Neuronal stem cell (in vitro differentiated cells): ENCODE results near the gene COA1.

Experiments
- DNase-seq: peaks from one replicate; pipeline ENCODE4 v3.0.0-alpha.2; 2013; ENCODE audit warnings: low spot score
- H2AFZ ChIP-seq: one replicate; pipeline ENCODE4 v1.6.1; 2013; ENCODE audit warnings: mild to moderate bottlenecking, low read length, inconsistent platforms
- H2AK5ac ChIP-seq: 2 replicates; pipeline ENCODE4 v1.6.1; 2013; ENCODE audit warnings: low read depth, mild to moderate bottlenecking, inconsistent platforms, low read length, moderate library complexity, mixed read lengths
- H2BK120ac ChIP-seq: 2 replicates; pipeline ENCODE4 v1.6.1; 2013; ENCODE audit warnings: low read depth, mild to moderate bottlenecking, inconsistent platforms, low read length, moderate library complexity, mixed read lengths
- H2BK12ac ChIP-seq: one replicate; pipeline ENCODE4 v1.6.1; 2013; ENCODE audit warnings: low read length, inconsistent platforms
- H2BK15ac ChIP-seq: 2 replicates; pipeline ENCODE4 v1.6.1; 2013; ENCODE audit warnings: mild to moderate bottlenecking, low read length, inconsistent platforms, mixed read lengths
- H2BK5ac ChIP-seq: one replicate; pipeline ENCODE4 v1.6.1; 2013; ENCODE audit warnings: inconsistent platforms, mild to moderate bottlenecking, low read length, moderate library complexity
- H3K14ac ChIP-seq: one replicate; pipeline ENCODE4 v1.6.1; 2013; ENCODE audit warnings: low read length, inconsistent platforms
- H3K18ac ChIP-seq: 2 replicates; pipeline ENCODE4 v1.6.1; 2013; ENCODE audit warnings: low read length, inconsistent platforms
- H3K23ac ChIP-seq: 2 replicates; pipeline ENCODE4 v1.6.1; 2013; ENCODE audit warnings: low read depth, mild to moderate bottlenecking, mixed read lengths, low read length, inconsistent platforms; ENCODE audit not compliant: poor library complexity
- H3K27ac ChIP-seq: replicated peaks from 3 replicates; pipeline ENCODE4 v1.5.1; 2013; ENCODE audit warnings: low read length, inconsistent platforms
- H3K27me3 ChIP-seq, 3 experiments: 2 replicates each; pipeline ENCODE4 v1.6.1; 2013; ENCODE audit warnings: low read length in 3 of 3, mild to moderate bottlenecking in 2 of 3, inconsistent platforms in 1 of 3, low read depth in 1 of 3, mixed read lengths in 1 of 3, moderate library complexity in 1 of 3; ENCODE audit not compliant: control insufficient read depth in 3 of 3, insufficient read depth in 3 of 3
- H3K36me3 ChIP-seq, 2 donors: replicated peaks in 1 of 2; 2 replicates each; pipeline ENCODE4 v1.6.1; 2013; ENCODE audit warnings: low read length in 2 of 2; ENCODE audit not compliant: control insufficient read depth in 2 of 2, insufficient read depth in 2 of 2
- H3K4ac ChIP-seq: 2 replicates; pipeline ENCODE4 v1.6.1; 2013; ENCODE audit warnings: inconsistent platforms, mild to moderate bottlenecking, low read length, moderate library complexity
- H3K4me1 ChIP-seq, 2 donors: 1 replicate in 1 of 2; 2 replicates in 1 of 2; pipeline ENCODE4 v1.6.1; 2013; ENCODE audit warnings: low read length in 2 of 2, low read depth in 1 of 2; ENCODE audit not compliant: control insufficient read depth in 2 of 2, insufficient read depth in 1 of 2
- H3K4me2 ChIP-seq: one replicate; pipeline ENCODE4 v1.6.1; 2013; ENCODE audit warnings: mild to moderate bottlenecking, low read length, inconsistent platforms; ENCODE audit not compliant: insufficient read depth, poor library complexity, severe bottlenecking
- H3K4me3 ChIP-seq, 2 donors: 2 replicates each; pipeline ENCODE4 v1.5.1; 2013; ENCODE audit warnings: low read length in 2 of 2, mild to moderate bottlenecking in 2 of 2, inconsistent platforms in 1 of 2, moderate library complexity in 1 of 2
- H3K79me1 ChIP-seq: one replicate; pipeline ENCODE4 v1.6.1; 2013; ENCODE audit warnings: low read depth, mild to moderate bottlenecking, inconsistent platforms, low read length, moderate library complexity
- H3K9ac ChIP-seq: one replicate; pipeline ENCODE4 v1.6.1; 2013; ENCODE audit warnings: mild to moderate bottlenecking, low read depth, low read length, inconsistent platforms; ENCODE audit not compliant: poor library complexity
- H3K9me3 ChIP-seq, 2 donors: replicated peaks in 1 of 2; 2 replicates each; pipeline versions ENCODE3 to v1.6.1; 2013; ENCODE audit warnings: low read length in 2 of 2, mild to moderate bottlenecking in 2 of 2, inconsistent platforms in 1 of 2, low read depth in 1 of 2, mixed read lengths in 1 of 2, moderate library complexity in 1 of 2; ENCODE audit not compliant: control insufficient read depth in 2 of 2, insufficient read depth in 1 of 2
- H4K8ac ChIP-seq: one replicate; pipeline ENCODE4 v1.6.1; 2013; ENCODE audit warnings: low read depth, mild to moderate bottlenecking, inconsistent platforms, low read length, moderate library complexity
- H4K91ac ChIP-seq: one replicate; pipeline ENCODE4 v1.6.1; 2013; ENCODE audit warnings: low read length, low read depth, mild to moderate bottlenecking, inconsistent platforms; ENCODE audit not compliant: poor library complexity
- WGBS, 2 donors: extraction: QIAGEN DNeasy Blood & Tissue Kit; methylation state at CpG; one replicate each; pipeline ENCODE4 v1.1.7; 2013; ENCODE audit warnings: missing lambda C conversion rate in 2 of 2, mixed read lengths in 1 of 2; ENCODE audit not compliant: insufficient read length in 2 of 2, insufficient replicate concordance in 1 of 2; ENCODE audit errors: extremely low coverage in 2 of 2; 5-methylcytosine and 5-hydroxymethylcytosine counted together

Gene COA1

DNA sequence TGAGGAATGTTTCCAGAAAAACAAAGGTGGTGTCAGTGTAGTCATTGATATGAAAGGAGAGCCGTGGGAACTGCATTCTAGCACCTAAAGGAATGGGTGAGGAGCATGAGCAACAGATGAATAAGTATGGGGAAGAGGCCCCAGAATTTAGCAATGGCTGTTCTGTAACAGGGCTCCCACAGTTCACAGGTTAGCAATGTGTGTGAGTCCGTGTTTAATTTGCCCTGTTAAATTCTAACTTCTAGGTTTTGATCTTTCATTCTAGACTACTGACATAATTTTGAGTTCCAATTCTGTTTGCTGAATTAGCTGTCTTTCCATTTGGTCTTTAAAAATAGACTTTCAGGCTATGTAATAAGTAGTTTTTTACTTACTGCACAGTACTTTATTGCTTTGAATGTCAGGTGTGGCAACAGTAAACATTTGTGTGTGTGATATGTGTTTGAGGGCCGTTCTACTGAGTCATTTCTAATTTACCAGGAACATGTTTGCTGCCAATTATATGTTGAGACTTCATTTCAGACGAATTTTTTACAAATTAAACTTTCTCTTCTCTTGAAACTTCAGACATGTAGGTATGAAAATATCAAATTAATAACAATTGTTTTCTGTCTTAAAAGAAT lies 137.7 kb downstream of the COA1 start:
- Histone ChIP-seq H2BK120ac (no peak overlapping the region), H2BK12ac (no peak overlapping the region), H3K9ac (no peak overlapping the region), H3K9me3 (no peaks in the 10 kb centered on the region), H2AFZ (no peak overlapping the region), H3K18ac (no peak overlapping the region), H3K4me3 (no peak overlapping the region), H2BK5ac (no peak overlapping the region), H4K8ac (no peak overlapping the region), H3K27me3 (no peaks in the 10 kb centered on the region), H3K36me3 (peaks cover 0 to 9% of the 10 kb centered on the region in 2 donors), H3K23ac (no peak overlapping the region), H3K27ac (no peak overlapping the region), H4K91ac (no peak overlapping the region), H3K14ac (no peak overlapping the region), H2AK5ac (no peak overlapping the region), H2BK15ac (no peak overlapping the region), H3K4me2 (no peak overlapping the region), H3K4me1 (peaks cover 0 to 3% of the 10 kb centered on the region in 2 donors), H3K4ac (no peak overlapping the region), H3K79me1 (no peaks in the 10 kb centered on the region)
- no peak for DNase-seq
- no CpG with 5 or more reads among the region's 4 CpGs for WGBS, 2 donors

DNA sequence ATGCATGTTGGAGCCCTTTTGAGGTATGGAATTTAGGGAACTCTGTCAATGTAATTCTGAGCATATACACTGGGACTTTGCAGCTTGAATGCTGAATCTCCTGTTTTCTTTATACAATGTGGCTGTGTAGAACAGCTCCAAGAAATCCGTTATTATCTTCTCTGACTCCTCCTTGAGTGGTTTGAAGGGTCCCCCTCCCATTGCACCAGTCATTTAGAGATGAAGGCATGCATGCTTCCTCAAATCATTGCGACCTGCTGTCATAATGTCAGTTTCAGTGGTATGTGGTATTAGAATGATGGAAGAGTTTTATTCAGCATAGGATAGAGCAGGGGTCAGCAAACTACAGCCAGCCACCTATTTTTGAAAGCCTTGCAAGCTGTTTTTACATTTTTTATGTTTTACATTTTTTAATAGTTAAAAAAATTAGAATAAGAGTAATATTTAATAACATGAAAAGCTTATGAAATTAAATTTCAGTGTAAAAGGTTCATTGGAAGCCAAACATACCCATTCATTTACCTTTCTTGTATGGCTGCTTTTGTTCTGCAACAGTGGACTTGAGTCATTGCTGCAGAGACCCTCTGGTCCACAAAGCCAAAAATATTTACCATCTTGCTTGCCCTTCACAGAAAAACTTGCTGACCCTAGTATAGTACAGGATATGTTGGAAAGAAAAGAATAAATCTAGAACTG lies 138.3 kb downstream of the COA1 start:
- no peak for DNase-seq
- Histone ChIP-seq H3K9me3 (no peaks in the 10 kb centered on the region), H3K27me3 (no peaks in the 10 kb centered on the region)

DNA sequence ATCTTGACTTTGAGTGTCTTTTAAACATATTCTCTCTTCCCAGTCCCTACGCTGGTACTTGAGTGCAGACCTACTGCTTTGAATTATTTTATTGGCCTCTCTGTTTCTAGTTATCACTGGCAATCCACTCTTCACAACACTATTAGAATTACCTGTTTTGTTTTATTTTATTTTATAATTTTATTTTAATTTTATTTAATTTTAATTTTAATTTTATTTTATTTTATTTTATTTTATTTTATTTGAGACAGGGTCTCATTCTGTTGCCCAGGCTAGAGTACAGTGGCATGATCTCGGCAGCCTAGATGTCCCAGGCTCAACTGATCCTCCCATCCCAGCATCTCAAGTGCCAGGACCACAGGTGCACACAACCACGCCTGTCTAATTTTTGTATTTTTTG lies 139.6 kb downstream of the COA1 start:
- H4K8ac ChIP-seq: no peak overlapping the region
- no peak overlapping the region for H3K4me2 ChIP-seq
- no peak overlapping the region for H3K14ac ChIP-seq
- no peak overlapping the region for H3K18ac ChIP-seq
- H3K9me3 ChIP-seq: no peaks in the 10 kb centered on the region
- no peak overlapping the region for H3K9ac ChIP-seq
- H3K23ac ChIP-seq: no peak overlapping the region
- no peak overlapping the region for H3K4ac ChIP-seq
- H2BK12ac ChIP-seq: no peak overlapping the region
- H3K4me1 ChIP-seq: peaks cover under 1 to 3% of the 10 kb centered on the region in 2 donors
- DNase-seq: no peak
- H2BK5ac ChIP-seq: no peak overlapping the region
- WGBS, 2 donors: no CpG with 5 or more reads among the region's 3 CpGs
- H2BK120ac ChIP-seq: no peak overlapping the region
- H2BK15ac ChIP-seq: no peak overlapping the region
- no peaks in the 10 kb centered on the region for H3K36me3 ChIP-seq
- no peak overlapping the region for H3K4me3 ChIP-seq
- H2AK5ac ChIP-seq: no peak overlapping the region
- no peak overlapping the region for H2AFZ ChIP-seq
- H3K79me1 ChIP-seq: no peaks in the 10 kb centered on the region
- H3K27ac ChIP-seq: no peak overlapping the region
- no peaks in the 10 kb centered on the region for H3K27me3 ChIP-seq
- no peak overlapping the region for H4K91ac ChIP-seq

More for the DNA sequence above, 138.3 kb downstream of the COA1 start:
- Histone ChIP-seq H3K14ac (no peak overlapping the region), H3K79me1 (no peaks in the 10 kb centered on the region), H4K8ac (no peak overlapping the region), H3K4ac (no peak overlapping the region), H3K9ac (no peak overlapping the region), H2BK12ac (no peak overlapping the region), H3K23ac (no peak overlapping the region), H3K4me2 (no peak overlapping the region), H4K91ac (no peak overlapping the region), H2BK15ac (no peak overlapping the region), H3K18ac (no peak overlapping the region), H3K36me3 (peaks cover 0 to 3% of the 10 kb centered on the region in 2 donors), H3K4me3 (no peak overlapping the region), H2BK120ac (no peak overlapping the region), H2AK5ac (no peak overlapping the region), H2AFZ (no peak overlapping the region), H2BK5ac (no peak overlapping the region), H3K27ac (no peak overlapping the region), H3K4me1 (peaks cover 0 to 3% of the 10 kb centered on the region in 2 donors)
- WGBS, 2 donors: no CpG with 5 or more reads among the region's 2 CpGs
